Gastrocnemius medialis (tissue), 4 donors: Measurements from ENCODE around the gene ZNF699.

Experiments
- CTCF ChIP-seq, 5 experiments: fragments of 450-650 bp in 3 of 5; fragments of 200-600 bp in 2 of 5; sonication (generic) in 2 of 5; IDR thresholded peaks in 4 of 5; conservative IDR thresholded peaks in 1 of 5; 1 replicate in 4 of 5; 2 replicates in 1 of 5; pipeline ENCODE4 v1.5.1; 2016 to 2019; ENCODE audit warnings: antibody characterized with exemption in 5 of 5, mild to moderate bottlenecking in 3 of 5, moderate library complexity in 3 of 5
- POLR2A ChIP-seq, 2 donors: fragments of 450-650 bp; IDR thresholded peaks; one replicate each; pipeline ENCODE4 v1.6.1; 2017; ENCODE audit warnings: antibody characterized with exemption in 2 of 2, mild to moderate bottlenecking in 2 of 2, moderate library complexity in 2 of 2

GRCh38 chr19:9295411-9295849 lies 14.2 kb downstream of the ZNF699 start:
- no peak for TF ChIP-seq CTCF (IDR thresholded peaks at IDR 0.05 in 4 of 5, conservative IDR thresholded peaks at IDR 0.05 in 1 of 5)
- TF ChIP-seq POLR2A (IDR thresholded peaks at IDR 0.05), result no peak
